Vagina (tissue), 2 donors: ENCODE results near the gene NOMO2.
"Not testable (repeated sequence)": the region's sequence is repeated elsewhere in the genome, so short reads cannot be mapped to it uniquely, and the experiment has no call there.

Experiments used
- CTCF ChIP-seq, 3 experiments: fragments of 450-650 bp in 2 of 3; fragments of 200-600 bp in 1 of 3; sonication (generic) in 1 of 3; IDR thresholded peaks; one replicate each; pipeline ENCODE4 v1.5.1; 2017 to 2019; ENCODE audit warnings: antibody characterized with exemption in 3 of 3, mild to moderate bottlenecking in 2 of 3, moderate library complexity in 2 of 3
- POLR2A ChIP-seq, 2 donors: fragments of 450-650 bp; IDR thresholded peaks; one replicate each; pipeline ENCODE4 v1.6.1; 2017; ENCODE audit warnings: antibody characterized with exemption in 2 of 2, mild to moderate bottlenecking in 2 of 2, moderate library complexity in 2 of 2
- POLR2AphosphoS5 ChIP-seq, 2 donors: sonication (generic); formaldehyde crosslinking; IDR thresholded peaks; one replicate each; pipeline ENCODE4 v1.9.0; 2017; ENCODE audit warnings: antibody characterized with exemption in 2 of 2, mild to moderate bottlenecking in 2 of 2, low read depth in 1 of 2; ENCODE audit not compliant: insufficient read depth in 1 of 2

GRCh38 chr16:18518536-18519283 is 43.2 kb downstream of the NOMO2 start:
- not testable (repeated sequence) for TF ChIP-seq CTCF (IDR thresholded peaks at IDR 0.05); POLR2A (IDR thresholded peaks at IDR 0.05); POLR2AphosphoS5 (IDR thresholded peaks at IDR 0.05; ENCODE audit: insufficient read depth in 1 of 2, low read depth in 1 of 2)
